ENCODE measurements around the gene ZNF568.

Gene ZNF568

DNA sequence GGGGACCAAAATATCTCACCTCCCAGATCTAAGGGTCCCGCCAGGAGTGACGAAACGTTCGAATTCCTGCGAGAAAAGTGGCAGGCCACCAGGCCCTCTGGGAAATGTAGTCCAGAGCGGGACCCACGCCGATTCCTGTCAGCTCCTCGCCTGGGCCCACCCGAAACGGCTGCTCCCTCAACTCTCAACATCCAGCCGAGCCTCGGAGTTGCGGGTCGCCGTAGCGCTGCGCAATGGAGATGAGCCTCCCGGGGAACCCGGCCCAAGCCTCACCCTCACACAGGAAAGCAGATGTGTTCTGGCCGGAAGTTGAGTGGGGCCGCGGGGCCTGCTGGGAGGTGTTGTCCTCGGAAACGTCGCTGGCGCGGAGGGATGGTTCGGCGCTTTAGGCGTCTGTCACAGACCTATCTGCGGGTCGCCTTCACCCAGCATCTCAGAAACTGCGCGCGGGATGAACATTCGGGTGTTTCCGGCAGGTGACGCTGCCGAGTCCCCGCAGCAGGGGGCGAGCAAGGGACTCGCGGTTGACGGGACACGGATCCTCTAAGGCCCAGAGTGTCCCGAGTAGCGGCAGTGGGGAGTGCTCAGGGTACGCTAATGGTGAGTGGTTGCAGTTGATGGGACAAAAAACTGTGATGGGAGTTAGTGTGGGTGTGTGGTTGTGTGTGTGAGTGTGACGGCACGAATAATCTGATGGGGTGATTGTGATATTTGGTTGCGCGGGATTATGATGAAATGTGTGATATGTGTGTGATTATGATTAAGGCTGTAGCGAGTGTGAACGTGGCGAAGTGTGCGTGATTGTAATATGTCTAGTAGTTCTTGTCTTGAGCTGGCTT is at the start of gene ZNF568, which contains the start of gene ZNF829:
ZNF568 (plus strand) TSS at position 341 of the 839 bp plus-strand sequence. CDS start 6,439 bp downstream, outside the sequence.
ZNF829 (minus strand) TSS at position 300 of the 839 bp plus-strand sequence. CDS start 1,124 bp downstream, outside the sequence.
- no peak for FAIRE-seq

DNA sequence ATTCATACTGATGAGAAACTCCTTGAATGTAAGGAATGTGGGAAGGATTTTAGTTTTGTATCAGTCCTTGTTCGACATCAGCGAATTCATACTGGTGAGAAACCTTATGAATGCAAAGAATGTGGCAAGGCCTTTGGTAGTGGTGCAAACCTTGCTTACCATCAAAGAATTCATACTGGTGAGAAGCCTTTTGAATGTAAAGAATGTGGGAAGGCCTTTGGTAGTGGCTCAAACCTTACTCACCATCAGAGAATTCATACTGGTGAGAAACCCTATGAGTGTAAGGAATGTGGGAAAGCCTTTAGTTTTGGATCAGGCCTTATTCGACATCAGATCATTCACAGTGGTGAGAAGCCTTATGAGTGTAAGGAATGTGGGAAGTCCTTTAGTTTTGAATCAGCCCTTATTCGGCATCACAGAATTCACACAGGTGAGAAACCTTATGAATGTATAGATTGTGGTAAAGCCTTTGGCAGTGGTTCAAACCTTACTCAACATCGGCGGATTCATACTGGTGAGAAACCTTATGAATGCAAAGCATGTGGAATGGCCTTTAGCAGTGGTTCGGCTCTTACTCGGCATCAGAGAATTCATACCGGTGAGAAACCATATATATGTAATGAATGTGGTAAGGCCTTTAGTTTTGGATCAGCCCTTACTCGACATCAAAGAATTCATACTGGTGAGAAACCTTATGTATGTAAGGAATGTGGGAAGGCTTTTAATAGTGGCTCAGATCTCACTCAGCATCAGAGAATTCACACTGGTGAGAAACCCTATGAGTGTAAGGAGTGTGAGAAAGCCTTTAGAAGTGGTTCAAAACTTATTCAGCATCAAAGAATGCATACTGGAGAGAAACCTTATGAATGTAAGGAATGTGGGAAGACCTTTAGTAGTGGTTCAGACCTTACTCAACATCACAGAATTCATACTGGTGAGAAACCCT is 38.9 kb upstream of the ZNF568 start:
- FAIRE-seq, result no peak

DNA sequence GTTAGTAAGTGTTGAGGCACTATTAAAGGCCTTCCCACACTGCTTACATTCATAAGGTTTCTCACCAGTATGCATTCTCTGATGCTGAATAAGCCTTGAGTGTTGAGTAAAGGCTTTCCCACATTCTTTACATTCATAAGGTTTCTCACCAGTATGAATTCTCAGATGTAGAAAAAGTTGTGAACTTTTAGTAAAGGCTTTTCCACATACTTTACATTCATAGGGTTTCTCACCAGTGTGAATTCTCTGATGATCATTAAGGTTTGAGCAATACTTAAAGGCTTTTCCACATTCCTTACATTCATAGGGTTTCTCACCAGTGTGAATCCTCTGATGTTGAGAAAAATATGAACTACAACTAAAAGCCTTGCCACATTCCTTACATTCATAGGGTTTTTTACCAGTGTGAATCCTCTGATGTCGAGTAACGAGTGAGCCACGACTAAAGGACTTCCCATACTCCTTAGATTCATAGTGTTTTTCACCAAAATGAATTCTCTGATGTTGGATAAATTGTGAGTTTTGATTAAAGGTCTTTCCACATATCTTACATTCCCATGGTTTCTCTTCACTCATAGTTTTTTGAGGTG is 24.3 kb upstream of the ZNF568 start:
- FAIRE-seq, result no peak

DNA sequence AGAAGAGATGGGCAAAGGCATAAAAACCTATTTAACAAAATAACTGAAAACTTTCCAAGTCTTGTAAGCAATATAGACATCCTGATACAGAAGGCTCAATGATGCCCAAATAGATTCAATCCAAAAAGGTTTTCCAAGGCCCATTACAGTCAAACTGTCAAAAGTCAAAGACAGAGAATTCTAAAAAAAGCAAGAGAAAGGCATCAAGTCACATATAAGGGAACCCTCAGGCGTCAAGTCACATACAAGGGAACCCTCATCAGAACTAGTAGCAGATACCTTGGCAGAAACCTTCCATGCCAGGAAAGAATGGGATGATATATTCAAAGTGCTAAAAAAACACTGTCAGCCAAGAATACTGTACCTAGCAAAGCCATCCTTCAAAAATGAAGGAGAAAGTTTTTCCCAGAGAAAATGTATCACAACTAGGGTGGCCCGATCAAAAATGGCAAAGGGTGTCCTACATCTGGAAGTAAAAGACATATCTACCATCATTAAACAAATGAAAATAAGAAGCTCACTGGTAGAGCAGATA is 21.2 kb upstream of the ZNF568 start:
- no peak for FAIRE-seq

DNA sequence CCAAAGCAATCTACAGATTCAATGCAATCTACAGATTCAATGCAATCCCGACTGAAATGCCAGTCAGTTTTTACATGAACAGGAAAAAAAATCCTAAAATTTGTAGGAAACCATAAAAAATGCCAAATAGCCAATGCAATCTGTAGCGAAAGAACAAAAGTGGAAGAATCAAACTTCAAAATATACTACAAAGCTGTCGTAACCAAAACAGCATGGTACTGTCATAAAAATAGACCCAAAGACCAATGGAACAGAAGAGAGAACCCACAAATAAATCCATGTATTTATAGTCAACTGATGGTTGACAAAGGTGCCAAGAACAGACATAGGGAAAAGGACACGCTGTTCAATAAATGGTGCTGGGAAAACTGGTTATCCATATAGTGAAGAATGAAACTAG is 17.7 kb upstream of the ZNF568 start:
- FAIRE-seq, result no peak

DNA sequence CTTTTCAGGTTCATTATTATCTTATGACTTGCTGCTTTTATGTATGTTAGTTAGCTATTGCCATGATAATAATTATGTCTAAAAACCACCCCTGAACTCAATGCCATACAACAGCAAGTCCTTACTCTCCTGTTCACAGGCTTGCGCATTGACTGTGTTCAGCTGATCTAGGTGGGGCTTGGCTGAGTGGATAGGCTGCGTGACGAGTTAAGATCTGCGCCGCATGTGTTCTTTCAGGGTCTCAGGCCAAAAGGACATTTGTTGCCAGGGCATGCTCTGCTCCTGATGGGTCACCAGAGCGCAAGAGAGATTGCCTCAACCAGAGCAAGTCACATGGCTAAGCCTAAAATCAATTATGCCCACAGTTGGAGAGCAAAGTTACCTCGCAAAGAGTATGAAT is 859 bp downstream of the ZNF568 start:
- FAIRE-seq, result no peak

DNA sequence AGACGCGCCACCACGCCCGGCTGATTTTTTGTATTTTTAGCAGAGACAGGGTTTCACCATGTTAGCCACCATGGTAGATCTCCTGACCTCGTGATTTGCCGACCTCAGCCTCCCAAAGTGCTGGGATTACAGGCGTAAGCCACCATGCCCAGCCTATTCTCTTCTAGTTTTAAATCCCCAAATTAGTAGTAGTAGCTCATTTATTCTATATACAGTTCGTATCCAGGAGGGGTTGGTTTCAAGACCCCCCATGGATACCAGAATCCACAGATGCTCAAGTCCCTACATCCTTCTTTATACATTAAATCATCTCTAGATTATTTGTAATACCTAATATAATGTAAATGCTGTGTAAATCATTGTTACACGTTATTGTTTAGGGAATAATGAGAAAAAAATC is 2.0 kb downstream of the ZNF568 start:
- no peak for FAIRE-seq

DNA sequence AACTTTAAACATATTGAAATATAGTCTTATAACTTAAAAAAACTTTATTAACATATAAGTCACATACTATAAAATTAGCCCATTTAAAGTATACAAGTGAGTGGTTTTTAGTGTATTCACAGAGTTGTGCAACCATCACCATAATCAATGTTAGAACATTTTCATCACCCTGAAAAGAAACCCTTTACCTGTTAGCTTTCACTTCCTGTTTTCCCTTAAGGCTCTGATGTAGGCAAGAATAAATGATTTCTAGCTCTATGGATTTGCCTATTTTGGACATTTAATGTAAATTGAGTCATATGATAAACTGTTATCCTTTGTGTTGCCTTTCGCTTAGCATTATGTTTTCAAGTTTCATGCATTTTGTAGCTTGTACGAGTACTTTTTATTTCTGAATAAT is 15.6 kb downstream of the ZNF568 start:
- no peak for FAIRE-seq

DNA sequence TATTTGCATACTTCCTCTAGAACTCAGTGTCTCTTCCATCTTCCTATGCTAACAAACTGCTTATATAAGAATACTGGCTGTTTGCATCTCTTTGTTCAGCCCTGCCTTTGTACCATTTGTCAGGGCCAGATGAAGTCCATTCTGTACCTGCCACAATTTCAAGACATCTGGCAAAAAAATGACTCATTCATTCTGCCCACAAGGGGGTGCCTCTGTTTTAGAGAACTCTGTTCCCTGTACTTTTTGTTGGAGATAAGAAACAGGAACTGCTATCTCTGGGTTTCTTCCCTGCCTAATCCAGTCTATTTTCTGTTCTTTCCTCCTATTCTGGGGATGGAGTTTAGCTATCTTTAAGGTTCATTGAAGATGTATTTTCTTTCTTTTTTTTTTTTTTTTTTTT is 23.0 kb downstream of the ZNF568 start:
- FAIRE-seq, result no peak

DNA sequence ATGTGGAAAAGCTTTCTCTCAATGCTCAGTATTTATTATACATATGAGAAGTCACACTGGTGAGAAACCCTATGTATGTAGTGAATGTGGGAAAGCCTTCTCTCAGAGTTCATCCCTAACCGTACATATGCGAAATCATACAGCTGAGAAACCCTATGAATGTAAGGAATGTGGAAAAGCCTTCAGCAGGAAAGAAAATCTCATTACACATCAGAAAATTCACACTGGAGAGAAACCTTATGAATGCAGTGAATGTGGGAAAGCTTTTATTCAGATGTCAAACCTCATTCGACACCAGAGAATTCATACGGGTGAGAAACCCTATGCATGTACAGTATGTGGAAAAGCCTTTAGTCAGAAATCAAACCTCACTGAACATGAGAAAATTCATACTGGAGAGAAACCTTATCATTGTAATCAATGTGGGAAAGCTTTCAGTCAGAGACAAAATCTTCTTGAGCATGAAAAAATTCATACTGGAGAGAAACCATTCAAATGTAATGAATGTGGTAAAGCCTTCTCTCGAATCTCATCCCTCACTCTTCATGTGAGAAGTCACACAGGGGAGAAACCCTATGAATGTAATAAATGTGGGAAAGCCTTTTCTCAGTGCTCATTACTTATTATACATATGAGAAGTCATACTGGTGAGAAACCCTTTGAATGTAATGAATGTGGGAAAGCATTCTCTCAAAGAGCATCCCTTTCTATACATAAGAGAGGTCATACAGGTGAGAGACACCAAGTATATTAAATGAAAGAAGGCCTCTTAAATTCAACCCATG is 34.4 kb downstream of the ZNF568 start:
- no peak for FAIRE-seq

DNA sequence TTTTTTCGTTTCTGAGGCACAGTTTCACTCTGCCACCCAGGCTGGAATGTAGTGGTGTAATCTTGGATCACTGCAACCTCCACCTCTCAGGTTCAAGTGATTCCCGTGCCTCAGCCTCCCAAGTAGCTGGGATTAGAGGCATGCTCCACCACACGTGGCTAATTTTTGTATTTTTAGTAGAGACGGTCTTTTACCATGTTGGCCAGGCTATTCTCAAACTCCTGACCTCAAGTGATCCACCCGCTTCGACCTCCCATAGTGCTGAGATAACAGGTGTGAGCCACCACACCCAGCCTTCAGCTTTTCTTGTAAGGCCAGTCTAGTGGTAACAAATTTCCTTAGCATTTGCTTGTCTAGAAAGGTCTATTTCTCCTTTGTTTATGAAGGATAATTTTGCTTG is 46.2 kb downstream of the ZNF568 start:
- FAIRE-seq, result no peak

DNA sequence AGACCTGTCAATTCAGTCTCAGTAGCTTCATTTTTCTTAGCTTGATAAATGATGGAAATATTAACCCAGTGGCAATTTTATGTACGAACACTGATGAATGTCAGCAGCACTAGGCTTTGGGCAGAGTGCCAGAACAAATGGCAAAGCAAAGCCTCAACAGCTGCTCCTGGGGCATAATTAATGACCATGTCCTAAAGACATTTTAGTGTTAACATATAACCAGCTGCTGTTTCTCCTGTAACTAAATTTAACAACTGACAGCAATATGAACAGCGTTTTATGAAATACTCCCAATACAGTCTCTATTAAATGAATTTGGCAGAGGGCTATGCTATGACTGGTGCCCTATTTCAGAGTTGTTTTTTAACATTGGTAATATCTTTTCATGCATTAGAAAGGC is 47.1 kb downstream of the ZNF568 start:
- FAIRE-seq, result peak; percentile 94

DNA sequence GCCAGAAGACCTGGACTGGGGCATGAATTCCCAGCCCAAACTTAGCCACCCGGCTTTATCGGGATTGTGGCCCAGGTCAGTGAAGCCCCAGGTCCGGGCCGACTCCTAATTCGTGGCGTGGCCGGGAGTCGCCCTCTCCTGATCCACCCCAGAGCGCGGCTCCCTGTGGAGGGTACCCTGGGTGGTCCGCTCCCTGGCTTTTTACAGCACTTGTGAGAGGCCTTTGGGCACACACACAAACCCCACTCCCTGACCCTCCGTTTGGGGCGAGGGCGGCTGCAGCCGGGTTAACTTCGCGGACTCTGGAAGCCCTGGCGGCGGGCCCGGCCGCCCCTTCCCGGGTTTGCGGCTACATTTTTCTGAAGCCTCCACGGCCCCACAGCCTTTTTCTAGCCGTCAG is 56.4 kb downstream of the ZNF568 start:
- FAIRE-seq, result no peak

DNA sequence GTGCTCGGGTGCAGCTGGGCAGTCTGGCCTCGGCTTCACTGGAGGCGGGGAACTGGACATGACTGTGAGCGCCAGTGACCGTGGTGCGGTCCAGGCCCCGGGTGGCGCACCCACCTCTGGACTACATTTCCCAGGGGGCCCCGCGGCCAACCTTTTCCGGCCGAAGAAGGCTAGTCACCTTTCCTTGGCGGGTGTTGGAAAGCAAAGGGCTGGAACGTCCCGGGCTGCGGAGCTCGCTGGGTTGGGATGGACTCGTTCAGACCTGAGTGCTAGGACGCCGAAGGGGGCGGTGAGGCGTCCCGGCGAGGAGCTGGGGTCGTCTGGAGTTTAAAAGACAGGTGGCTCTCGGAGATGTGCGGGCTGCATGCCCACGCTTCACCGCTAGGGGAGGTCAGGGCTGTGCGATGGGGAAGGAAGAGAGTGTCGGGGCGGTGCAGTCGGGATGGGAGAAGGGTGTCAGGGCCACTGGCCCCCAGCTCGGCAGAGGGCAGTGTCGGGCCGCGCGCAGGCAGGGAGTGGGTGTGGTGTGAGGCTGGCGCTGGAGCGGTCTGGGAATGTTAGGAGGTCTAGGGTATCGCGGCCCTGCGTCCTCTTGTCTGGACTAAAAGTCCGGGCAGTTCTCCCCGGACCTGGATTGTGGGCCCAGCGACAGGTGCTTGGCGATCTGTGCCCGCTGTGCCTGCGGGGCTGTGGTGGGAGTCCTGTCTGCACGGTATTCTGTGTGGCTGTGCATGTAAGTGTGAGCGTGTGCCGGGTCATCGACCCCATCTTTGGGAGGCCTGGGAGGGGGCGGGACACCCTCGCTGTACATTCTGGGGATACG is 57.1 kb downstream of the ZNF568 start:
- FAIRE-seq, result no peak

DNA sequence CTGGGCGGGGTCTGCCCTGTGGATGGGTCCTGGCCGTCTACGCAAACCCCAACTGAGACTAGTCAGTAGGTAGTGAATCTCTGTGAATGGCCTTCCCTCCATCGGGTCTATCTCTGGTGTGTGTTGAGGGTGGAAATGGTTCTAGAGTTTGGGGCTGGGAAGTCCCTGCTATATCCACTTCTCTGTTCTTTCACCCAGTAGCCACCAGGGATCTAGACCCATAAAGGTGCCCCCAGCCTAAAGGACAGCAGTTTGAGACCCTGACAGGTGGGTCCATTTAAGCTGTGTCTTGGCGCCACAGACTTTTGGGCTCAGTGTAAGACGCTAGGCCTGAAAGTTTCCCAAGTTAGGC is 57.7 kb downstream of the ZNF568 start:
- no peak for FAIRE-seq

DNA sequence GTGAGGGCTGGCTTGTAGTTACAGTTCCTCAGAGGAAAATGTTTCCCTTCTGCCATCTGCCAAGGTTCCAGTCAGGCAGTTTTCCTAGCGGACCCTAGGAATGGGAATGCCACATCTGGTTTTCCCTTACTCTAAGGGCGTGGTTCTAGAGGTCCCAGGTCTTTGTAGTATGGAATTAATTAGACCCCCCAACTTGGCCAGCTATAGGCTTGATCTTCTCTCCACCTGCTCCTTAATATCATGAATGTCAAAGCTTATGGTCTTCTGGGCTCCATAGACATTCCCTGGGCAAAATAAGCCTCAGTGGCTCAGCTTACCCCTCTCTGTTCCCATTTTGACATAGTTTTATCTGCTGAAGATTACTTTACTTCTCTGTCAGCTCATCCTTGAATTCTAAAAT is 70.0 kb downstream of the ZNF568 start:
- no peak for FAIRE-seq

DNA sequence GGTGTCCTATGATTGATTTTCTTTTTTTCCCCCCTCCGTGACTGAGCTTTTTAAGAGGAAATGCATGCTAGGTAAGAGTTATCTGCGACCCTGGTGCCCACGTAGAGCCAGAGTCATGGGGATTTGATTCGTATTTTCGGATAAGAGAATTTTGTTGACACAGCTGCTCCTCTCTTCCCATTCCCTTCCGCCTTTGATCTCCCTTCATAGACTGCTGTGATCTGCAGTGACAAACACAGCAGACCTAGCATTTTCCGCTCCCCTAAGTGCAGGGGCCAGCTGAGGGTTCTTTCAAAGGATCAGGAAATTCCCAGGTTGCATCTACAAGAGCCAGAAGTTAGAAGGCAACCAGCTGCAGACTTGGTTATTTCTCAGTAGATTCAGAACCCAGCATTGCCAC is 70.5 kb downstream of the ZNF568 start:
- FAIRE-seq, result no peak

DNA sequence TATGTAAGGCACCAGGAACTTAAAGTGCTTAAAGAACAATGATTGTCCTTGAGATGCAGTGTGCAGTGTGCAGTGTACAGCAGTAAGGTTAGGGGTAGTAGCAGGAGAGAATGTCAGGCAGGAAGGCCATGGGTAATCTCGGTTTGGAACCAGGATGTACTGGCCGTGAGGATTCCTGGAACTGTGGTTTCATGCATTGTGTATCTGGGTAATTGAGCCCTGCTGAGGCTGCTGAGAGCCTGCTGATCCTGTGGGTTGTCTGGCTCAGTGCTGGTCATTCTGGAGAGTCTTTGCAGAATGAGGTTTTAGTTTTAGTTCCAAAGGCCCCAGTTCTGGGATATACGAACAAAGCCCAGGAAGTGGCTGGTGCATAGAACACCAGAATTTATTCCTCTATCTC is 71.0 kb downstream of the ZNF568 start:
- FAIRE-seq, result no peak

DNA sequence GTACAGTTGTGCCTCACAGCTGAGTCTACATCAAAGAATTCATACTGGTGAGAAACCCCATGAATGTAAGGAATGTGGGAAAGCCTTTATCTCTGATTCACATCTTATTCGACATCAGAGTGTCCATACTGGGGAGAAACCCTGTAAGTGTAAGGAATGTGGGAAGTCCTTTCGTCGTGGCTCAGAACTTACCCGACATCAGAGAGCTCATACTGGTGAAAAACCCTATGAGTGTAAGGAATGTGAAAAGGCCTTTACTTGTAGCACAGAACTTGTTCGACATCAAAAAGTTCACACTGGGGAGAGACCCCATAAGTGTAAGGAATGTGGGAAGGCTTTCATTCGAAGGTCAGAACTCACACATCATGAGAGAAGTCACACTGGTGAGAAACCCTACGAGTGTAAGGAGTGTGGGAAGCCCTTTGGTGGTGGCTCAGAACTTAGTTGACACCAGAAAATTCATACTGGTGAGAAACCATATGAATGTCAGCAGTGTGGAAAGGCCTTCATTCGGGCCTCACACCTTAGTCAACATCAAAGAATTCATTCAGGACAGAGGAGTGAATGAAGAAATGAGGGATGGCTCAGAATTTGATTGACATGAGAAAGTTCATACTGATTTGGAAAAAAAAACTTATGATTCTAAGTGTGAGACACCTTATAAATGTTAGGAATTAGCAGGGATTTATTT is 81.2 kb downstream of the ZNF568 start:
- FAIRE-seq, result no peak

DNA sequence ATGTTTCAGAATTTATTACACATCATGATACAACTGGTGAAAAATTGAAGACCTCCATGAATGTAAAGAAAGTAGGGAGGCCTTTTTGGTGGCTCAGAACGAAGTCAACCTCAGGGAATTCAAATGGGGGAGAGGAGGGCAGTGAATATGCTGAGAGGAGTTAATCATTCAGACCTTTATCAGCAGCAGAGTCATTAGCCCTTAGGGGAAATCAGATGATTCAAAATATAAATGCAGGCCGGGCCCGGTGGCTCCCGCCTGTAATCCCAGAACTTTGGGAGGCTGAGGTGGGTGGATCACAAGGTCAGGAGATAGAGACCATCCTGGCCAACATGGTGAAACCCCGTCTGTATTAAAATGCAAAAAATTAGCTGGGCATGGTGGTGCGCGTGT is 81.7 kb downstream of the ZNF568 start:
- no peak for FAIRE-seq

DNA sequence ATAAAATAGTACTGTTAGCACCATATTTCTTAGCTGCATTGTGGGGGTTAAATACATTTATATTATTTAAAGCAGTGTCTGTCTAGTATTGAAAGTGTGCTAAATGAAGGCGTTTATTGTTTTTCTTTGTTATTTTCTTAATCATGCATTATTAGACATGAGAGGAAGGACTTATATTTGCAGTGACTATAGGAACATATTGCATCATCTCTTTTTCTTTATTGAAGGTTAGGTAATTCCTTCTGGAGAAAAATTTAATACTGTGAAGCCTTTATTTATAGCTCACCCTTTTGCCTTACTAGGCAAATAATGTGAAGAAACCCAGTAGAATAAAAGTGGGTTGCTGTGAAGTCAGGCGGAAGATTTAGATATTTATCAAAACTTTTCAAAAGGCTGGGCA is 83.2 kb downstream of the ZNF568 start:
- FAIRE-seq, result no peak
